GM12892 (cell line): ENCODE measurements around the gene GAK.

Source experiments
- POLR2AphosphoS5 ChIP-seq: IDR thresholded peaks from 2 replicates; pipeline ENCODE4 v1.6.1; 2011; ENCODE audit warnings: low read depth, low read length, control low read depth
- TAF1 ChIP-seq: IDR thresholded peaks from 2 replicates; pipeline ENCODE4 v1.6.1; 2011; ENCODE audit warnings: low read depth, mild to moderate bottlenecking, control low read depth, low read length, borderline replicate concordance

GRCh38 chr4:926538-926937, 5.6 kb downstream of the GAK start:
- TF ChIP-seq POLR2AphosphoS5, result no peak
- TF ChIP-seq TAF1, result no peak
